ENCODE data around the gene NXF1.
"Not testable (repeated sequence)": the region's sequence is repeated elsewhere in the genome, so short reads cannot be mapped to it uniquely, and the experiment has no call there.

The NXF1 gene

DNA sequence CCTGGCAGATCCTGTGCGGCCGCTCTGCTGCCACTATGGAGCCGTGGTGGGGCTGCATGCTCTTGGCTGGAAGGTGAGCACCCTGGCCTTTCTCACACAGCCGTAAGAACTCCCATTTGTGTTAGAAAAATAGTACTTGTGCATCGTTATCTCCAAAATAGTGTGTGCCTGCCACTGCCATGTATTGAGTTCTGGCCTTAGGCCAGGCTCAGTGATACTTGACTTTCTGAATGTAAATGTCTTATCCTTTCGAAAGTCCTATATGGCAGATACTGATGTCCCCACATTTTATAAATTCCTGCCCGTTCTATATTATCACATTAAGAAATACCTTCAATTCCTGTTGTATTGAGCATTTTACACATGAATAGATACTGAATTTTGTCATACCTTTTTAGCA lies 22.5 kb downstream of the NXF1 start:
- DNase-seq, result no peak

GRCh38 chr11:62778441-62778840 lies 26.8 kb downstream of the NXF1 start:
- DNase-seq, result no peak

DNA sequence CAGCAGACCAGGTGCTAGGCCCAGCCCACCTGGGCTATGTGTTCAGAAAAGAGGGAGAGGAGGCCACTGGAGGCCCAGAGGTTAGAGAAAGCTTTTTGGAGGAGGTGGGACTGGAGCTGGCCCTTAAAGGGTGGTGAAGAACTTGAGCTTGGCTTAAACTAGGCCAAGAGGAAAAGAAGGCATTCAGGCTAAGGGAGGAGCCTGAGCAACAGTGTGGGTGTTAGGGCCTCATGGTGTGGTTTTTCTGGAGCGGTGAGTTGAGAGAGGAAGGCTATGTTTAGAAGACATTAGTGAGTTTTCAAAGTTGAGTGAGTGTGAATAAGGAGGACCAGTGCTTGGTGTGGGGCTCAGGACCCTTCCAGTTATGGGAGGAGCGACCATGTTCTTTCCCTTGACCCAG lies 27.9 kb downstream of the NXF1 start:
- DNase-seq, result no peak

- DNase-seq, result no peak
Measured at GRCh38 chr11:62775646-62776045, 29.6 kb downstream of the NXF1 start.

DNA sequence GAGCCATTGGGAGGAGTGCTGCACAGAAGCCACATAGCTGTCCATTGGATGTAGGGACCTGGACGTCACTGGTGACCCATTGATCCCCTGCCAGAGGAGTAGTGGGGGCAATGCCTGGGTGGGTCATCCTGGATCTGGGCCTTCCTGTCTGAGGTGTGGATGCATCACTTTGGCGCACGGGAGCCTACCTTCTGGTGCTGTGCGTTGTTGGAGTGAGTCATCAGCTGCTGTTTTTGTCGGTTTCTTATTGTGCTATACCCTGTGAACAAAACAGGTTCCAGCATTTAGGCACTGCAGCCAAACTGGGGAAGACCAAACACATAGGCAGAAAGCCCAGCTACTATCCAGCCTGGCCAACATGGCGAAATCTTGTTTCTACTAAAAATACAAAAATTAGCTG lies 30.8 kb downstream of the NXF1 start:
- no peak for DNase-seq

GRCh38 chr11:62771144-62772021 lies 33.9 kb downstream of the NXF1 start, which contains the start of gene TAF6L:
Gene TAF6L, plus strand, starts transcription at chr11:62771396. Its CDS starts 4,388 bp downstream, at chr11:62775784.
- peak; percentile 97 for DNase-seq

GRCh38 chr11:62770778-62771143 lies 34.5 kb downstream of the NXF1 start:
- no peak for DNase-seq

DNA sequence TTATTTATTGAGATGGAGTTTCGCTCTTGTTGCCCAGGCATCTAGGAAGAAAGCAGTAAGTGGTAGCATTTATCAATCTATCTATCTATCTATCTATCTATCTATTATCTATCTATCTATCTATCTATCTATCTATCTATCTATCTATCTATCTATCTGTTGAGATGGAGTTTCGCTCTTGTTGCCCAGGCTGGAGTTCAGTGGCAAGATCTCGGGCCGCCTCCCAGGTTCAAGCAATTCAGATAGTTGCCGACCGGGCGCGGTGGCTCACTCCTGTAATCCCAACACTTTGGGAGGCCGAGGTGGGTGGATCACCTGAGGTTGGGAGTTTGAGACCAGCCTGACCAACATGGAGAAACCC lies 44.4 kb downstream of the NXF1 start:
- peak; percentile 13 for DNase-seq

DNA sequence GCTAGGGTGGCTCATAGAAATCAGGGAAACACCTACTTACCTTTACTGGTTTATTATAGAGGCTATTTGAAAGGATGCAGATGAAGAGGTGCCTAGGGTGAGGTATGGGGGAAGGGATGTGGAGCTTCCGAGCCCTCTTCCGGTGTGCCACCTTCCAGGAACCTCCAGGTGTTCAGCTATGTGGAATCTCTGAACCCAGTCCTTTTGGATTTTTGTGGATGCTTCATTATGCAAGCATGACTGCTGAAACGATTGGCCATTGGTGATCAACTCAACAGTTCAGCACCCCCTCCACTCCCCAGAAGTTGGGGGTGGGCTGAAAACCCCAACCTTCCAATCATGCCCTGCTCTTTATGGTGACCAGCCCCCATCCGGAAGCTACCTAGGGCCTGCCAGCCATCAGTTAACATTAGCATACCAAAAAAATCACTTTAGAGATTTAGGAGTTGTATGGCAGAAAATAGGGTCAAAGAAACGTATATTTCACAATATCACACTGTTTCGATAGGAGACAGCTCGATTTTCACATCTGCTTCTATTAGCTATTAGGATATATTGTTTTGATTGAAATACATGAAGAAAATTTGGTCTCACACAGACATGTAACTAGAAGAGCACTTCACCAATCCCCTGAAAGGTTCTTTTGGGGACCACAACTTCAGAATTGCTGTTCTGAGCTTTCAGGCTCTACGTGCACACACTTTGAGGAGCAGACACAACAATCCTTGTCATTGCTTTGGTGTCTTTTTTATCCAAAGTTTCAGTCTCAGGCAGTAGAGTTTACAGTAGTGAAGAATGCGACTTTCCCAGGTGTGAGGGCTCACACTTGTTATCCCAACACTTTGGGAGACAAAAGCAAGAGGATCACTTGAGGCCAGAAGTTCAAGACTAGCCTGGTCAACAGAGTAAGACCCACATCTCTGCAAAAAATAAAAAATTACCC lies 47.1 kb downstream of the NXF1 start:
- no peak for DNase-seq

DNA sequence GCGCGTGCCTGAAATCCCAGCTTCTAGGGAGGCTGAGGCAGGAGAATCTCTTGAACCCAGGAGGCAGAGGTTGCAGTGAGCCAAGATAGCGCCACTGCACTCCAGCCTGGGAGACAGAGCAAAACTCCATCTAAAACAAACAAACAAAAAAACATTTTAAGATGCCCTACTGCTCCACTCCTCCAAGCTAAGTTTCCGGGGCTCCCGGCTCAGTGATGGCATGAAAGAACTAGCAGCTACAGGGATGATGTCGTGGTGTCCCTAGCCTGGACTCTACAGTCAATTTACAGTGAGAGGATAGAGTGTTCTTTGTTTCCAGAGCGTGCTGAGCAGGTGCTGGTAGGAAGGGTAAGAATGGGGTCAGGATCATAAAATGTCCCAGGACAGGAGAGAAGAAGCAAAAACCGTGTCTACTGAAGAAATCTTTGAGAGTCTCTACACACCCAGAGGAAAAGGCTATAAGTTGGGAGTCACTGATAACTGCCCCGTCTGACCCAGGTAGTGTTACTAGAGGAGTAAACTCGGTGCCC lies 50.1 kb downstream of the NXF1 start:
- DNase-seq, result no peak

GRCh38 chr11:62753736-62754603 lies 51.3 kb downstream of the NXF1 start, which contains the start of gene ZBTB3:
Gene ZBTB3, minus strand, starts transcription at chr11:62754160. Its CDS starts 496 bp downstream, at chr11:62753664.
- DNase-seq, result peak; percentile 100

DNA sequence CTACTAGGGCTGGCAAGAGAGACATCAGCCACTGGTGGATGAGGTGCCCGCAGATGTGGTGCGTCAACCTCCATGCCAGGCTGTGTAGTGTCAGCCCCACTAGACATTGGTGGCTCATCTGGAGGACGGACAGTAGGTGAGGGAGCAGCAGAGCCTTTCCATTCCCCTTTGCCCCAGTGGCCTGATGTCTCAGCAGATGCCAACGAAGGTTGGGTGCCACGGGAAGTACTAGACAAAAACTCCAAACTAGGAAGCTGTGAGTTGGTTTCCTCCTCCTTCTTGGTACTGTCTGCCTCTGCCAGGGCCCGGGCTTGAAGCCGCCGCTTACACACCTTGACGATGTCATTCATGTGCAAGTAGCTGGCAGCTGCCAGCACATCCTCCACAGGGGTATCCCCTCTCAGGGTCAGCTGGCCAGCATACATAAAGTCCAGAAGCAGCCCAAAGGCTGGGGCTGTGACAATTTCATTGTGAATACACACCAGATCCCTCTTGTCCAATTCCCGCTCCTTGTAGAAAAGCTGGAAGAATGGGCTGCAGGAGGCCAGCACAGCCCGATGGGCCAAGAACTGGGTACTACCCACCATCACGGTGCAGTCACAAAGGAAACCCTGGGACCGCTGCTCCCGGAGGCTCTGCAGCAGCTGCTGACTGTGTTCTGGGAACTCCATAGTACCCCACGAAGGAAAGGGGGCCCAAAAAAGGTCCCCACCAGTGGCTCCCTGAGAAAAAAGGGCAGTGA lies 52.1 kb downstream of the NXF1 start:
- no peak for DNase-seq

GRCh38 chr11:62752177-62752785 lies 53.0 kb downstream of the NXF1 start:
- no peak for DNase-seq

GRCh38 chr11:62749931-62750330 lies 55.3 kb downstream of the NXF1 start:
- DNase-seq, result not testable (repeated sequence)

DNA sequence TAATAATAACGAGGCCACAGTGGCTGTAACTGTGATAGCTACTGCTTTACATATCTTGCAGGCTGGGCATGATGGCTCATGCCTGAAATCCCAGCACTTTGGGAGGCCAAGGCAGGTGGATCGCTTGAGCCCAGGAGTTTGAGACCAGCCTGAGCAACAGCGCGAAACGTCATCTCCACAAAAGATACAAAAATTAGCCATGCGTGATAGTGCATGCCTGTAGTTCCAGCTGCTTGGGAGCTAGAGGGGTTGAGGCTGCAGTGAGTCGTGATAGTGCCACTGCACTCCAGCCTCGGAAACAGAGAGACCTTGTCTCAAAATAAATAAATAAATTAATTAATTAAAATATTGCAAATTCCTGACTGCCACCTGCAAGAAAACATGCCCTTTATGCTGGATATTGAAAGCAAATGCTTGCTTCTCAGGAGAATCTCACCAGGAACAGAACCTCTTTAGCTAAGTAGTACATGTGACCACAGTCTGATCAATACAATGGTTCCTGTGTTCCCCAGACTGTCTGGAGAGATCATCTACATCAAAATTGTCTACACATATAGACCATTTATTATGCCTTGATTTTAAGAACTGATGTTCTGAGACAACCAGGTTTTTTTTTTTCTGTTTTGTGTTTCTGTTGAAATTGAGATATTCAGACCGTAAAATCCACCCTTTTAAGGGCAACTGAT lies 57.6 kb downstream of the NXF1 start:
- DNase-seq, result peak; percentile 6
